Aorta (tissue), 5 donors: Measurements from ENCODE around the gene ROBO1. TPM values are rescaled to one million over a fixed set of nuclear protein-coding genes. Genes with fewer than 3 reads are reported as not detected.

Experiments
- ATAC-seq: fragments of 200-7000 bp; cut with Tn5 transposase; one replicate; pipeline ENCODE4 v1.9.1; 2022; ENCODE audit warnings: moderate library complexity; ENCODE audit not compliant: low FRiP score
- DNase-seq, 2 donors: peaks; one replicate each; pipeline ENCODE4 v3.0.0-alpha.2; 2020
- H3K27ac ChIP-seq, 2 donors: one replicate each; pipeline ENCODE4 v1.5.1; 2013; ENCODE audit warnings: low read length in 2 of 2, mild to moderate bottlenecking in 2 of 2, moderate library complexity in 2 of 2, control low read depth in 1 of 2, inconsistent platforms in 1 of 2, low read depth in 1 of 2
- H3K27me3 ChIP-seq, 2 donors: one replicate each; pipeline ENCODE4 v1.6.1; 2013; ENCODE audit warnings: control low read depth in 1 of 2, low read length in 1 of 2, mild to moderate bottlenecking in 1 of 2, moderate library complexity in 1 of 2; ENCODE audit not compliant: insufficient read depth in 2 of 2, control insufficient read depth in 1 of 2
- H3K36me3 ChIP-seq, 2 donors: one replicate each; pipeline ENCODE4 v1.6.1; 2013; ENCODE audit warnings: control low read depth in 1 of 2, low read length in 1 of 2, mild to moderate bottlenecking in 1 of 2; ENCODE audit not compliant: insufficient read depth in 2 of 2, control insufficient read depth in 1 of 2
- H3K4me1 ChIP-seq, 2 donors: one replicate each; pipeline ENCODE4 v1.6.1; 2013; ENCODE audit warnings: low read length in 2 of 2, control low read depth in 1 of 2, mild to moderate bottlenecking in 1 of 2, moderate library complexity in 1 of 2; ENCODE audit not compliant: insufficient read depth in 2 of 2, control insufficient read depth in 1 of 2
- H3K4me3 ChIP-seq, 2 donors: one replicate each; pipeline ENCODE4 v1.5.1; 2013; ENCODE audit warnings: low read length in 2 of 2, control low read depth in 1 of 2, mild to moderate bottlenecking in 1 of 2
- H3K9me3 ChIP-seq: one replicate; pipeline ENCODE4 v1.6.1; 2013; ENCODE audit warnings: mild to moderate bottlenecking, low read length; ENCODE audit not compliant: control insufficient read depth
- WGBS, 2 donors: extraction: QIAGEN DNeasy Blood & Tissue Kit; methylation state at CpG; one replicate each; pipeline ENCODE4 v1.1.7; 2013; 5-methylcytosine and 5-hydroxymethylcytosine counted together
- intact Hi-C, 2 donors: fragments of 100-400 bp; cut with DNase I; formaldehyde crosslinking; loops; one replicate each; pipeline versions ENCODE4 v1.14.2 to v1.15.0; 2022
- polyA plus RNA-seq, 2 donors: library from polyadenylated mRNA; stranded (reverse); fragments of 200-250 nt; gene quantifications; one replicate each; pipeline ENCODE4 v1.2.3, GENCODE V29; 2013
- total RNA-seq, 2 donors: library from RNA; stranded (reverse); fragmentation: NEBNext Ultra II Directional; extraction: Animal tissue kit (Norgen Biotek cat#: 25700); gene quantifications; one replicate each; pipeline ENCODE4 v1.2.1, GENCODE V29; 2021
- donor health status: healthy with polysubstance abuse.
- donor health status: Bipolar disorder and iron deficiency.
- donor health status: DM: no; HTN: no; CAD: no.
- donor health status: DM: no; HTN: no; CAD: no.
- donor health status: DM: yes; HTN: yes; CAD: no.

ROBO1 gene
- total and polyA plus RNA-seq, 4 donors, result 2.1 to 33.1 (median 16.6) TPM

GRCh38 chr3:78839693-78840092, 928.1 kb downstream of the ROBO1 start:
- no peaks in the 10 kb centered on the region for H3K9me3 ChIP-seq
- ATAC-seq, result no peak
- WGBS, 2 donors, result 25 to 59% methylated on average over 3 of the region's 3 CpGs
- no peaks in the 10 kb centered on the region for H3K4me1 ChIP-seq
- no peak overlapping the region for H3K4me3 ChIP-seq
- no peak for DNase-seq
- intact Hi-C loops, result no loop called here
- no peaks in the 10 kb centered on the region for H3K36me3 ChIP-seq
- no peaks in the 10 kb centered on the region for H3K27me3 ChIP-seq
- no peak overlapping the region for H3K27ac ChIP-seq

GRCh38 chr3:78838362-78838761, 929.4 kb downstream of the ROBO1 start:
- Histone ChIP-seq H3K9me3 (no peaks in the 10 kb centered on the region), H3K27ac (no peak overlapping the region), H3K36me3 (no peaks in the 10 kb centered on the region), H3K27me3 (no peaks in the 10 kb centered on the region), H3K4me3 (no peak overlapping the region), H3K4me1 (no peaks in the 10 kb centered on the region)
- intact Hi-C loops, result no loop called here
- DNase-seq (no peak), ATAC-seq (no peak)
- 88 to 92% methylated on average over 4 of the region's 4 CpGs for WGBS, 2 donors

DNA sequence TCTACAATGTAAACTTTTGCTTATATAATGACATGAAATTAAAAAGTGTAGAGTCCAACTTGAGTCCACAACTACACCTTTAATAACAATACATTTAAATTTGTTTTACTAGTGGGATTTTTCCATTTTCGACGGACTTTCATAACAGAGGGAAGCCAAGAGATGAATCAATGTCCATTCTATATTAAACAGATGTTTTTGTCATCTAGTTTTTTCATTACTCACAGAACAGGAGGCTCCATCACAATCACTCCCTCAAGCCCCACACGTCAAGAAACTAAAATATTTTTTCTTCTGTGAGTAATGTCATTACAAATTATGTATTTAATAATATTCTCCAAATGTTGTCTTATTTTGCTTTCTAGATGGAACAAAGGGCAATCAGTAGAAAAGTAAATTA, 932.9 kb downstream of the ROBO1 start:
- no peaks in the 10 kb centered on the region for H3K27me3 ChIP-seq
- 51 to 65% methylated on average over 3 of the region's 3 CpGs for WGBS, 2 donors
- no peaks in the 10 kb centered on the region for H3K4me1 ChIP-seq
- DNase-seq (no peak), ATAC-seq (no peak)
- H3K27ac ChIP-seq, result no peak overlapping the region
- H3K9me3 ChIP-seq, result no peaks in the 10 kb centered on the region
- intact Hi-C loops, result no loop called here
- no peak overlapping the region for H3K4me3 ChIP-seq
- H3K36me3 ChIP-seq, result no peaks in the 10 kb centered on the region

- no peak for ATAC-seq
- WGBS, 2 donors, result 95 to 97% methylated on average over 5 of the region's 5 CpGs
- DNase-seq, result no peak
- H3K27me3 ChIP-seq, result no peaks in the 10 kb centered on the region
- no peaks in the 10 kb centered on the region for H3K36me3 ChIP-seq
- H3K4me3 ChIP-seq, result no peak overlapping the region
- no peaks in the 10 kb centered on the region for H3K4me1 ChIP-seq
- intact Hi-C loops, result no loop called here
- H3K9me3 ChIP-seq, result no peaks in the 10 kb centered on the region
- no peak overlapping the region for H3K27ac ChIP-seq
Observed at GRCh38 chr3:78832785-78833204, 935.0 kb downstream of the ROBO1 start.

GRCh38 chr3:78831446-78831972, 936.3 kb downstream of the ROBO1 start:
- intact Hi-C loops, result no loop called here
- H3K4me3 ChIP-seq, result no peak overlapping the region
- no peak for DNase-seq
- no peaks in the 10 kb centered on the region for H3K36me3 ChIP-seq
- WGBS, 2 donors, result 83 to 87% methylated on average over 1 of the region's 1 CpG
- H3K4me1 ChIP-seq, result no peaks in the 10 kb centered on the region
- H3K27me3 ChIP-seq, result no peaks in the 10 kb centered on the region
- H3K27ac ChIP-seq, result no peak overlapping the region
- no peak for ATAC-seq
- H3K9me3 ChIP-seq, result no peaks in the 10 kb centered on the region

DNA sequence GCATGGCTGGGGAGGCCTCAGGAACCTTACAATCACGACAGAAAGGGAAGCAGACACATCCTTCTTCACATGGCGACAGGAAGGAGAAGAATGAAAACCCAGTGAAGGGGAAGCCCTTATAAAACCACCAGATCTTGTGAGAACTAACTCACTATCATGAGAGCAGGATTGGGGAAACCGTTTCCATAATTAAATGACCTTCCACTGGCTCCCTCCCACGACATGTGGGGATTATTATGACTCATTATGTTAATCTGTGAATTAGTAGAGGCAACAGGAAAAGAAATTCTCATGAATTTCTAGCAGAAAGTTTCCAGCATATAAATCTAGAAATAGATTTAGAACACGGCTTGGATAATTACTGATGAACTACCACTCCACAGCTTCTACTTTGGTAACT, 937.3 kb downstream of the ROBO1 start:
- H3K4me1 ChIP-seq, result no peaks in the 10 kb centered on the region
- DNase-seq (no peak), ATAC-seq (no peak)
- 64 to 84% methylated on average over 5 of the region's 5 CpGs for WGBS, 2 donors
- H3K27ac ChIP-seq, result no peak overlapping the region
- H3K4me3 ChIP-seq, result no peak overlapping the region
- intact Hi-C loops, result no loop called here
- no peaks in the 10 kb centered on the region for H3K27me3 ChIP-seq
- no peaks in the 10 kb centered on the region for H3K36me3 ChIP-seq
- H3K9me3 ChIP-seq, result no peaks in the 10 kb centered on the region

GRCh38 chr3:78827618-78828017, 940.2 kb downstream of the ROBO1 start:
- Histone ChIP-seq H3K36me3 (no peaks in the 10 kb centered on the region), H3K27ac (no peak overlapping the region), H3K4me3 (no peak overlapping the region), H3K4me1 (no peaks in the 10 kb centered on the region), H3K9me3 (no peaks in the 10 kb centered on the region), H3K27me3 (no peaks in the 10 kb centered on the region)
- 74 to 97% methylated on average over 4 of the region's 4 CpGs for WGBS, 2 donors
- ATAC-seq (no peak), DNase-seq (no peak)
- intact Hi-C loops, result no loop called here

GRCh38 chr3:78825858-78826215, 942.0 kb downstream of the ROBO1 start:
- Histone ChIP-seq H3K4me3 (no peak overlapping the region), H3K4me1 (no peaks in the 10 kb centered on the region), H3K27ac (no peak overlapping the region), H3K9me3 (no peaks in the 10 kb centered on the region), H3K27me3 (no peaks in the 10 kb centered on the region), H3K36me3 (no peaks in the 10 kb centered on the region)
- ATAC-seq (no peak), DNase-seq (no peak)
- intact Hi-C loops, result no loop called here

GRCh38 chr3:78825118-78825857, 942.5 kb downstream of the ROBO1 start:
- WGBS, 2 donors, result 71 to 75% methylated on average over 5 of the region's 5 CpGs
- intact Hi-C loops, result no loop called here

More at GRCh38 chr3:78825118-78825857, 942.5 kb downstream of the ROBO1 start:
- no peak for DNase-seq
- H3K27me3 ChIP-seq, result no peaks in the 10 kb centered on the region
- no peaks in the 10 kb centered on the region for H3K9me3 ChIP-seq
- no peaks in the 10 kb centered on the region for H3K36me3 ChIP-seq
- ATAC-seq, result no peak
- no peak overlapping the region for H3K27ac ChIP-seq
- H3K4me3 ChIP-seq, result no peak overlapping the region
- no peaks in the 10 kb centered on the region for H3K4me1 ChIP-seq
